Suprapubic skin (tissue), 4 donors: ENCODE data around the gene ZNF19.

Experiments used
- EP300 ChIP-seq: sonication (generic); formaldehyde crosslinking; IDR thresholded peaks from one replicate; pipeline ENCODE4 v1.6.1; 2017; ENCODE audit warnings: antibody characterized with exemption
- POLR2A ChIP-seq, 2 donors: fragments of 450-650 bp; IDR thresholded peaks; one replicate each; pipeline ENCODE4 v1.6.1; 2017; ENCODE audit warnings: antibody characterized with exemption in 2 of 2, mild to moderate bottlenecking in 2 of 2, moderate library complexity in 2 of 2
- POLR2AphosphoS5 ChIP-seq, 3 donors: sonication (generic); formaldehyde crosslinking; IDR thresholded peaks; one replicate each; pipeline ENCODE4 v1.6.1; 2017; ENCODE audit warnings: antibody characterized with exemption in 3 of 3
- TF ChIP-seq, protein P1 (sequence below), 2 donors: fragments of 200-600 bp in 1 of 2; fragments of 450-650 bp in 1 of 2; sonication (generic) in 1 of 2; IDR thresholded peaks; one replicate each; pipeline ENCODE4 v1.5.1; 2016 to 2019; ENCODE audit warnings: antibody characterized with exemption in 2 of 2, mild to moderate bottlenecking in 1 of 2, moderate library complexity in 1 of 2

DNA sequence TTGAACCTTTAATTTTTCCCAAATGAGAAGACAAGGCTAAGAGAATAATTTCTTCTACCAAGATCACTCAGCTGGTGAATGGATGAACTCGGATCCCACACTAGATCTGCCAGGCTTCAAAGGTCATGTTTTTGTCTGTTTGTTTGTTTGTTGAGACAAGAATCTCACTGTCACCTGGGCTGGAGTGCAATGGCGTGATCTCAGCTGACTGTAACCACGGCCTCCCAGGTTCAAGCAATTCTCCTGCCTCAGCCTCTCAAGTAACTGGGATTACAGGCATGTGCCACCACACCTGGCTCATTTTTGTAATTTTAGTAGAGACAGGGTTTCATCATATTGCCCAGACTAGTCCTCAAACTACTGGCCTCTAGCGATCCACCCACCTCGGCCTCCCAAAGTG lies 6.6 kb downstream of the ZNF19 start:
- TF ChIP-seq, protein P1, sequence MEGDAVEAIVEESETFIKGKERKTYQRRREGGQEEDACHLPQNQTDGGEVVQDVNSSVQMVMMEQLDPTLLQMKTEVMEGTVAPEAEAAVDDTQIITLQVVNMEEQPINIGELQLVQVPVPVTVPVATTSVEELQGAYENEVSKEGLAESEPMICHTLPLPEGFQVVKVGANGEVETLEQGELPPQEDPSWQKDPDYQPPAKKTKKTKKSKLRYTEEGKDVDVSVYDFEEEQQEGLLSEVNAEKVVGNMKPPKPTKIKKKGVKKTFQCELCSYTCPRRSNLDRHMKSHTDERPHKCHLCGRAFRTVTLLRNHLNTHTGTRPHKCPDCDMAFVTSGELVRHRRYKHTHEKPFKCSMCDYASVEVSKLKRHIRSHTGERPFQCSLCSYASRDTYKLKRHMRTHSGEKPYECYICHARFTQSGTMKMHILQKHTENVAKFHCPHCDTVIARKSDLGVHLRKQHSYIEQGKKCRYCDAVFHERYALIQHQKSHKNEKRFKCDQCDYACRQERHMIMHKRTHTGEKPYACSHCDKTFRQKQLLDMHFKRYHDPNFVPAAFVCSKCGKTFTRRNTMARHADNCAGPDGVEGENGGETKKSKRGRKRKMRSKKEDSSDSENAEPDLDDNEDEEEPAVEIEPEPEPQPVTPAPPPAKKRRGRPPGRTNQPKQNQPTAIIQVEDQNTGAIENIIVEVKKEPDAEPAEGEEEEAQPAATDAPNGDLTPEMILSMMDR (IDR thresholded peaks at IDR 0.05) = no peak
- TF ChIP-seq POLR2AphosphoS5 (IDR thresholded peaks at IDR 0.05) (no peak), POLR2A (IDR thresholded peaks at IDR 0.05) (no peak), EP300 (no peak)
